COLO829 (cell line): Measurements from ENCODE around the gene SLFNL1.

Experiments used
- DNase-seq: peaks from one replicate; pipeline ENCODE4 v3.0.0; 2012; ENCODE audit warnings: low spot score

Gene SLFNL1

DNA sequence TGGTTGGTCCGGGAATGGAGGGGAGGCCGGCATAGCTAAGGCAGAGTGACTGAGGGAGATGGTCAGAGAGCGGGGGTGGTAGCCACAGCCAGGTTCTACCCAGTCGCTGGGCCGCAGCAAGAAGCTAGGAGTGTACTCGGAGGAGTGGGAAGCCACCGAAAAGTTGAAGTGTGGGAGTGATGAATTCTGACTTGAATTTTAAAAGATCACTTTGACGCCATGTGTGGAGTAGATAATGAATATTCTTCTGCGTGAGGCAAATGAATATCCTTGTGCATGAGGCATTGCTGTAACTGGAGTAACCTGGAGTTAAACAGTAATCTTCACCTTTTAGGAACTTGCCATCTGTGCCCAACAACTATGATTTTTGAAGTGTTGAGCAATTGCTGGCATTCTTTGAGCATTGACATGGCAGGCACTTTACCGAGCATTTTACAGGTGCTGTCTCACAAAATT is 35.2 kb downstream of the SLFNL1 start:
- DNase-seq = no peak

DNA sequence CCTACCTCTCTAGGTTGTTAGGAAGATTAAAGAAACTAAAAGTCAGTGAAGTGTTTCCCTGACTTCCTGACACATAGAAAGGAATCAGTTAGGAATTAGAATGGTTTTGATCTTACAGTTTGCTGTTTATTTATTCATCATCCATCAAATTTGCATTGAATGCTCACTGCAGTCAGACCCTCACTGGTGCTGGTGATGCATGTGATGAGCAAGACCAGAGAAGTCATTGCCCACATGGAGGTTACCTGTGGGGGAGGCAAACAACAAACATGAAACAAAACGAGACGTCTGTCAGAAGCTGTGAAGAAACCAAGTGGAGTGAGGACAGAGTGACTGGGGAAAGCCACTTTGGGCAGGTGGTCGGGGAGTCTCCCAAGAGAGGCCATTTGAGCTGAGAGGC is 35.6 kb downstream of the SLFNL1 start:
- no peak for DNase-seq

DNA sequence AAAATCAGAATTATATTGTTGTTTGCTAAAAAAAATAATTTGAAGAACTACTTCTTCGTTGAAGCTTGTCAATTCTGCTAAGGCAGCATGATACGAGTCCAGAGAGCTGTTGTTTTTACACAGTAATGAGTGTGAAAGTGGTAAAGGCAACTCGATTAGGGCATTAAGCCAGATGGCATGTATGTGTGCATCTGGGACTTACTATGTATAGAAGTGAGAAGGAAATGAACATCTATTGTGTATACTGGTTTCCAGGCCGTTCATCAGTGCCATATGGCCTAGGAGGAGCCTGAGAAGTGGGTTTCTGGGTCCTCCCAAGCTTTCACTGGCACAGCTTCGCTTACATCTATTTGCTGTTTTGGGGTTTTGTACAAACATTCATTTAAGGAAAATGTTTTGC is 36.4 kb downstream of the SLFNL1 start:
- DNase-seq = no peak

DNA sequence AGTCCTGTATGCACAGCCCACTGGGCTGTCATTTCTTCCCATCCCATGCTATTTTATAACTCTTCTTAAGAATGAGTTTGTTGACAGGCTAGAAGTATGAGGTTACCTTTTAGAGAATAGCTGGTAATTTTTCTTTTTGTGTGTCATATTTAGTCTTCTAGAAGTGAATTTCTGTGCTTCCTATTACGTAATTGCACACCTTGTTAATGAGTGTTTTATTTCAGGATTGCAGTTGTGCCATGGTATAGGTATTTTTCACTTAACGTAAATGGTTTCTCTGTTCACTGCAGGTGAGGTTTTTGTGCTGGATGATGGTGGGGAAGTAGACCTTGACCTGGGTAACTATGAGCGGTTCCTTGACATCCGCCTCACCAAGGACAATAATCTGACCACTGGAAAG is 37.0 kb downstream of the SLFNL1 start:
- no peak for DNase-seq

DNA sequence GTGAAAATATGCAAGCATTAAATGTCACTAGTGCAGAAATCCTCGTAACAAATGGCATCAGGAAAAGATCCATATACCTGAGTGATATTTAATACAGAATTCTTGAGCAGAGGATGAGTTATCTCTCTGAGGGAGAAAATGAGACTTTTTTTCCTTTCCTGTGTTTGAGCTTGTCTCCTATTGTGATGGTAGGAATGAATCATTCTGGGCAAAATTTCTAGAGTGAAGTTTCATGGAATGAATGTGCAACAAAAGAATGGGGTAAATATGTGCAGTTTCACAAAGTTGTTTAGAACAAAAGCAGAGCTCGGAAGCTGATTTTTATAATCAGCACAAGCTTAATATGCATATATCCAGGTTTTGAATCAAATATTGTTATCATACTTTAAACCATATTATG is 37.5 kb downstream of the SLFNL1 start:
- no peak for DNase-seq

DNA sequence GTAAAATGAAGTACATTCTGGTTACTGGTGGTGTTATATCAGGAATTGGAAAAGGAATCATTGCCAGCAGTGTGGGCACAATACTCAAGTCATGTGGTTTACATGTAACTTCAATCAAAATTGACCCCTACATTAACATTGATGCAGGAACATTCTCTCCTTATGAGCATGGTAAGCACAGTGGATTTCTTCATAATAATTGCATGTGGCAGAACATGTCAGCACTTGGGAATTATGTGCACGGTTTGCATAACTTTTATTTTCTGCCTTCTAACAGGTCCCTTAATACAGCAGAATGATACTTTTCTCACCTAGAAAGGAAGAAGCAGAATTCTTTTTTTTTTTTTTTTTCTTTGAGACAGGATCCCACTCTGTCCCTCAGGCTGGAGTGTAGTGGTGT is 38.2 kb downstream of the SLFNL1 start:
- no peak for DNase-seq

DNA sequence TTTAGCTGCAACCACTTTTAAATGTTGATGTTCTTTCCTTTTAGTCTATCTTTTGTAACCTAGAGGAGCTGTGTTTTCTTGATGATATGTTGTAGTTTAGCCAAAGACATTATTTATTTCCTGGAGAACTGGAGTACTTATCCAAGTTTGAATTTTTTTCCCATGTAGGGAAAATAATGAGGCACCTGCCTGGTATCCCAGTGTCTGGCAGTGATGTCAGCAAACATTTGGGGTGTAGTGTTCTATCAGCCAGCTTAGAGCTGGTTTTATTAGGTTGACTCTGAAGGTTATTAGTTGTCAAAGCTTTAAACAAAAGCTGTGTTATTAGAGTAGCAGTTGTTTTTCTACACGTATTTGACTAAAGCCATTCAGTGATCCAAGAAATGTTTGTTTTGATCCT is 38.8 kb downstream of the SLFNL1 start:
- no peak for DNase-seq

DNA sequence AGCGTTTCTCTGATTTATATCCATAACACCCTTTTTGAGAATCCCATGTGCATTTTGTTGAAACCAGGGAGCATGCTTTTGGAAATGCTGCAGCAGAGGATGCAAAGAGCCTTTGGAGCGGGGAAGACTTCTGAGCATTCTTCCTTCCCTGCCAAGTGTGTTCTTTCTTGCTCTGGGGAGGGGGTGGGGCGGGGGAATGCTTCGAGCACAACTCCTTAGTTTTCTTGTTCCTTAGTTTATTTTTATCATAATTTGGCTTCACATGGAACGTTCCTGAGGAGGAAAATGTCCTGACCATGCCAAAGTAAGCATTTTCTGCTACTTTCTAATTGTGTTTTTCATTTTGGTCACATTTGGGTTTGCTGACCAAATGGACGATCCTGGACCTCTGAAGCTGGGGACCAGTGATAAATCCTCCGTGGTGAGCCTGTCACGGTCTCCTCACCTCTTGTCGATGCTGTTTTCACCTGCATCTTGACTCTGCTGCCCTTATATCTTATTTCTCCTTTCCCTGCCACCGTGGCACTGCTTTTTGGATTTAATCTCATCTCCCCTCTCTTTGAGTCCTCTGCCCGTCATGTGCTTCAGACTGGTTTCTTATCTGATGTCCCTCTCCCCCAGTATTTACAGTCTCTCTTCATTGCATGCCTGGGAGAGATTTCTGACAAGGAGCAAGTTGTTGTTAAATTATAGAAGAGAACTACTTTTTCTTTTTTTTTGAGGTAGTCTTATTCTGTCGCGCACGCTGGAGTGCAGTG is 39.7 kb downstream of the SLFNL1 start:
- DNase-seq = no peak

DNA sequence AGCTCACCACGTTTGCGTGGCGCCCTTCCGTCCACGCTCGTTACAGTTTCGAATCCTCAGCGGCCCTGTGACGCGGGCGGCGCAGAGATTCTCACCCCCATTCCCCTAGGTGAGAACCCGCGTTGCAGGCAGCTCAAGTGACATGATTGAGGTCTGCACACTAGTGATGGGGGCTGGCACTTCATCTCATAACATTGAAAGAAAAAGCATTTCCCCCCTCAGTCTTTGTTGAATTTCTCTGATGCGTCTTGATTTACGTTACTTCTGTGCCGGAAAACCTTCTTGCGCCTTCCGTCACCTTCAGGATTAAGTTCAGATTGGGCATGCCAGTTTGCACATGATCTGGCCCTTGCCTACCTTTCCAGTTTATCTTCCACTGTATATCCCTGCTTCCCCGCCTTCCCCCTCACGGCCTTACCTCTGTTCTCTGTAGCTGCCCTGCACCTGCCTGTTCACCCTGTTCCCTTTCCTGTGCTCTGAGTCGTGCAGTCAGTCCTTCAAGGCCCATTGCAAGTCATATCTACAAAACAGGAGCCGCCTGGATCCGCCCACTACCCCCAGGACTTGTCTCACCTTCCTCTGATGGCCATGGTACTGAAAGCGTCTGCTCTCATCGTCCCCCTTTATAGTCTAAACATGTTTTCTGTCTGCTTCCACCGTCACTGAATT is 40.9 kb downstream of the SLFNL1 start:
- DNase-seq = no peak

DNA sequence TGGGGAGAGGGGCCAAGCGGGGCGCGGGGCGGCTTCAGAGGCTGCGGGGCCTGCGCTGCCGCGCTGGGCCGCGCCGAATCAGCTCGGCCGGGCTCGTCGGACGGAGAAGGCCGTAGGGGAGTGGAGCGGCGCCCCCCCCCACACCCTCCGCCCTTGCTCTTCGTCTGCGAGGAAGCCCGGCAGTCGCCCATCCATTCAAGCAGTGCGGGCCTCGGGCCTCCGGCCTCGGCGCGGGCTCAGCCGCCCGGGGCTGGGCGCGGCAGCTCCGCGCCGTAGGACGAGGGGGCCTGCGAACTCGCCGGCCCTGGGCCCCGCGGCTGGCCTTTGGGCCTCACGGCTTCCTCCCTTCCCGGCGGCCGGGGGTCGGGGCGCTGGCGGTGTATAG is 41.5 kb downstream of the SLFNL1 start:
- DNase-seq = no peak

DNA sequence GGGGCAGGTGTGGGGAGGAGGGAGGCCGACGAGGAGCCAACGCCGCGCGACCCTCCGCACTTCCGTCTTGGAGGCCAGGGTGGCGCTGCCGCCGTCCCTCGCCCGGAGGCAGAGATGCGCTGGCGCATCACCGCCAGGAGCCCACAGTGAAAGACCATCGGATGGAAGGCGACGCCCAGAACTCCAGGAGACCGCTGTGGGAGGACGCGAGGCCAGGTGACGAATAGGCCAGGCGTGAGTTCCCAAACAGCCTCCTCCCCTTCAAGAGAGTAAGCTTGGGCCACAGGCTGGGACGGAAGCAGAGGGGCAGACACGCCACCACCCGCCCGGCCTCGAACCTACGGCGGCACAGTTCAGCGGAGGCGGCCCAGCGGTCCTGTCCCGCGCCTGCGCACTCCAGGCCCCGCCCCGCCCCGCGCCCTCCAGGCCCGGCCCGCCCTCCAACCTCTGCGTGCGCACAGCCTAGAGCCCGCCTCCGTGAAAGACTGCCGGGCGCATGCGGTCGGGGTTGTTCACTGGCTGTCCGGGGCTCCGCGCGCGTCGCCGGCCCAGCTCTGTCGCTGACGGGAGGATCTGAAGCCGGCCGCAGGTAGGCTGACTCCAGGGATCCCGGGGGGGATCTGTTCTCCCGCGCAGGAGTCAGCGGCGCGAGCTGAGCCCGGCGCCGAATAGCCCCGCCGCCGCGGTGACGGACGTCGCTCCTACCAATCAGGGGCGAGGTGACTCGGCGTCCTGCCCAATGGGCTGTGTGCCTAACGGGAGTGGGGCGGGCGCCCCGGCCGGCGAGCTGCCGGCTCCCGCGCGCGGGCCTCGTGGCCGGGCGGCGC is 42.1 kb downstream of the SLFNL1 start, which contains the start of gene CTPS1:
Gene CTPS1 (plus strand): TSS at position 456 of the 827 bp plus-strand sequence. CDS start 3,595 bp downstream, outside the sequence.
- DNase-seq = peak; percentile 91

DNA sequence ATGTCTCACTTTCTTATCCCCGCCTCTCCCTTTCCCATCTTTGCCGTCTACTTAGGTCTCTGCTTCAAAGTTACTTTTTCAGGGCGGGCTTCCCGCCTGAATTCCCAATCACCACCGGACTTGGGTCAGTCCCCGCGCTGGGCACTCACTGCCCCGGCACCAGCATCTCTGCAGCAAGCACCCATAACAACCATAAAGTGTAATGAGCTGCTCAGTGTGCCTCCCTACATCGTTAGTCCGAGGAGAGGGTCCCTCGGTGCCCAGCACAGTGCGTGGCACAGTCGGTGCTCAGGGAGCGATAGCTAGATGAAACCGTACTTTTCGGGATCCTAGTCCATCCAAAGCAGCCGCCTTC is 42.7 kb downstream of the SLFNL1 start:
- no peak for DNase-seq

DNA sequence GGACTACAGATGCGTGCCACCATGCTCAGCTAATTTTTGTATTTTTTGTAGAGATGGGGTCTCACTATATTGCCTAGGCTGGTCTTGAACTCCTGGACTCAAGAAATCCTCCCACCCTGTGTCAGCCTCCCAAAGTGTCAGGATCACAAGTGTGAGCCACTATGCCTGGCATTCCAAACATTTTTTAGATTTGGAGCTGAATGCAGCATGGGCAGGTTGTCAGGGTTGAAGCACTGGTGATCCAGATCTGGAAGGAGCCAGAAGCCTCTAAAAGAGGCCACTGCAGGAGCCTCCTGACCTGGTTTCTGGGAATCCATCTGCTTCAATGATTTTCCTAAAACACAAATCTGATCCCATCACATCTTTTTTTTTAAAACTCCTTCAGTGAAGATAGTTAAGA is 43.8 kb downstream of the SLFNL1 start:
- DNase-seq = no peak

DNA sequence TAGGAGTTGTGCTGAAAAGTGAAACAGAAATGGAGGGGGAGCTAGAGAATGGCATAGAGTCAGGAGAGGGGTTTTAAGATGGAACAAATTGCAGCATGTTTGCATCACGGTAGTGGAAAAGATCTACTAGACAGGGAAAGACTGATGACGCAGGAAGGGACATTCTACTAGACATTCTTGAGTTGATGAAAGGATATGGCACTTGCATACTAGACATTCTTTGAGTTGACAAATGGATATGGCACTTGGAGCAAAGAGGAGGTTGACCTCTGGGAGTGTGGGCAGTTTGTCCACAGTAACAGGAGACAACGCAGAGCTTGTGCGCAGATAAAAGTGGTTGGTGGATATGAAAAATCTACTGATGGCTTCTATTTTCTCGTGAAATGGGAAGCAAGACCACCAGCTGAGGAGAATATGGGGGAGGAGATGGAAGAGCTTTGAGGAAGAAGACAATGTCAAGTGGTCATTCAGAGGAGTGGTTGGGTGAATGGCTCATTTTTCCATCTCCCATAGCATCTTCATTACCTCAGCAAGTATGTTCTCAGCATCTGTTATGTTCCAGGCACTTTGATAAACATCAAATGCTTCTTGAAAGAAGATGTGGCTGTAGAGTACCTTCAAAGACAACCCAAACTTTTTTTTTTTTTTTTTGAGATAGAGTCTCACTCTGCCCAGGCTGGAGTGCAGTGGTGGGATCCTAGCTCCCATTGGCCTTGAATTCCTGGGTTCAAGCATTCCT is 44.4 kb downstream of the SLFNL1 start:
- DNase-seq = no peak

DNA sequence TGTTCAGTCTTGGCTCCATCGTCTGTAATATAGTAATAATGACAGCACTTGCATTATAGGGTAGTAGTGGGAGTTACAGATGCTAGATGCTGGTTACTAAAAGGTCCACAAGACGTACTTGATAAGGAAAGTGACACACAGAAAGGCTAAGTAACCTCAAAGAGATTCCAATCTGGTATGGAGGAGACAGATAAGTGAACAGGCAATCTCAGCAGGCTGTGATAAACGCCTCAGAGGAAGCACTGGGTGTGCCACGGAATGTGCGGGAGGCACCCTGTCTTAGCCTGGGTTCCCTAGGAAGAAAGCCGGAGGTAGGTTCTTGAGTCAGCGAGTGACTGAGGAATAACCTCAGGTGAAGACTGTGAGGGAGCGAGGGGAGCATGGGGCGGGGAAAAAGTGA is 46.6 kb downstream of the SLFNL1 start:
- no peak for DNase-seq

DNA sequence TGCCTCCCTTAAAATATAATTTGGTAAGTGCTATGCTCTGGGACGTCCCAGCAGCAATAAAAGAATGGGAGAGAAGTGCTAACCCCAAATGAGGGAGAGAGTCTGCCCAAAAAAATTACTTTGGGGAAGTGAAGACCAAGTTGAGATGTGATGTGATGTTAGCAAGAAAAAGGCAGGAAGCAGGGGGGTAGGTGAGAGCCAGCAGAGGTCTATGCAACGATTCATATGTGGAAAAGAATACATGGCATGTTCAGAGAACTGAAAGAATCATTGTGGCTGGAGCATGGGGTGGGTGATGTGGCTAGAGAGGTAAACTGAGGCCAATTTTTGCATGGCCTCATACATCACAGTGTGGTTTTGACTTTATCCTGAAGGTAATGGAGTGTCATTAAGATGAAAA is 47.6 kb downstream of the SLFNL1 start:
- no peak for DNase-seq

DNA sequence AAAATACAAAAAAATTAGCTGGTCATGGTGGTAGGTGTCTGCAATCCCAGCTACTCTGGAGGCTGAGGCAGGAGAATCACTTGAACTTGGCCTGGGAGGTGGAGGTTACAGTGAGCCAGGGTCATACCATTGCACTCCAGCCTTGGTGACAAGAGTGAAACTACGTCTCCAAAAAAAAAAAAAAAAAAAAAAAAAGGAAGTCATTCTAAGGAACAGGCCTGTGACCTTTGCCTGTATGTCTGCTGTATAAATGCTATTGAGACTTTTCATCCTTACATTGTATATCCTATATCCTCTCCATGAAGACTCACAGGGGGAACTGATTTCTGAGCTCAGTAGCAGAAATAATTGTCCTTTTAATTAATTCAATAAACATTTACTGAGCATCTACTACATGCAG is 49.6 kb downstream of the SLFNL1 start:
- no peak for DNase-seq

DNA sequence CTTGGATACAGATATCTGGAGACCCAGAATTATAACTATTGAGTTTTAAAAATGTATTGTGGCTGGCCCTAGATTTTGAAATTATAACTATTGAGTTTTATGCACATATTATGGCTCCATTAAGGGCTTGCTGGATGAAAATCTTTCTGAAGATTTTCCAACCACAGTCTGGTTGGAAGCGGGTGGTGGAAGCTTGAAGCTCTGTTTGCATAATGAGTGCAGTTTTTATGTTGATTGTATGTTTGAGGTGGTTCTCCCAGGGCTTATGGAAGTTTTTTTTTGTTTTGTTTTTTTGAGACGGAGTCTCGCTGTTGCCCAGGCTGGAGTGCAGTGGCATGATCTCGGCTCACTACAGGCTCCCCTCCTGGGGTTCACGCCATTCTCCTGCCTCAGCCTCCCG is 52.1 kb downstream of the SLFNL1 start:
- DNase-seq = no peak

DNA sequence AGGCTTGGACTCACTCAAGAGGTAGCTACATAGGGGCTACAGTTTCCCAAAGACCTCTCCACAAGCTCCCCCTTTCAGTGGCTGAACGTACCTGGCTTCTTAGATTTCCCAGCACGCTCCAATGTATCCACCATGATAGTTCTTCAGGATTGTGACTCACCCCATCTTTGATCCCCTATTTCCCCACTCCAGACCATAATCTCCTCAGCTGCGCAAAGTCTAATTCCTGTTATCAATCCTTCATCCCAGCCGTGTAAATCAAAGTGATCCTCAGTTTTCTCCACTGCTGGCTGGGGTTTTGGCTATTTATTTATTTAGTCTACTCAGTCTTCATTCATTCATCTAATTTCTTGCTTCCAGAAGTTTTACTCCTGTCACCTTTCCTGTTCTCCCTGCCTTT is 55.1 kb downstream of the SLFNL1 start:
- no peak for DNase-seq
